Stimulated activated CD4-positive, alpha-beta T cell treated with anti-CD3 and anti-CD28 coated beads, Interleukin-15, amount 100 ng/mL, for 1 hour (primary cell): ENCODE results near the gene KIF27.
"Not testable (repeated sequence)": the region's sequence is repeated elsewhere in the genome, so short reads cannot be mapped to it uniquely, and the experiment has no call there.

Experiments used
- DNase-seq, 2 donors: peaks; one replicate each; pipeline ENCODE4 v3.0.0-alpha.2; 2020; ENCODE audit warnings: low read depth in 1 of 2, low spot score in 1 of 2

The KIF27 gene

GRCh38 chr9:83920927-83921707 lies at the start of gene KIF27:
Gene KIF27, minus strand, starts transcription at chr9:83921432. Its CDS starts 5,841 bp downstream, at chr9:83915591.
- DNase-seq: peak; percentile 88 to 96

- DNase-seq: no peak
Observed at GRCh38 chr9:83969602-83970001, 48.4 kb upstream of the KIF27 start.

GRCh38 chr9:83967073-83967472 lies 45.8 kb upstream of the KIF27 start:
- DNase-seq: no peak

- no peak for DNase-seq
Observed at GRCh38 chr9:83966209-83966582, 45.0 kb upstream of the KIF27 start.

GRCh38 chr9:83965350-83966208 lies 44.3 kb upstream of the KIF27 start:
- no peak for DNase-seq

GRCh38 chr9:83964973-83965349 lies 43.7 kb upstream of the KIF27 start:
- DNase-seq: no peak

- no peak for DNase-seq
Observed at GRCh38 chr9:83962165-83962564, 40.9 kb upstream of the KIF27 start.

GRCh38 chr9:83960991-83961390 lies 39.8 kb upstream of the KIF27 start:
- DNase-seq: no peak

- no peak for DNase-seq
Observed at GRCh38 chr9:83959061-83959460, 37.8 kb upstream of the KIF27 start.

GRCh38 chr9:83957248-83957513 lies 35.9 kb upstream of the KIF27 start:
- DNase-seq: no peak

- DNase-seq: peak; percentile 17 to 38
Observed at GRCh38 chr9:83956436-83957247, 35.4 kb upstream of the KIF27 start.

GRCh38 chr9:83956086-83956435 lies 34.8 kb upstream of the KIF27 start:
- peak; percentile 4 to 9 for DNase-seq

- DNase-seq: not testable (repeated sequence)
Observed at GRCh38 chr9:83948096-83948495, 26.9 kb upstream of the KIF27 start.

- no peak for DNase-seq
Observed at GRCh38 chr9:83940590-83941303, 19.5 kb upstream of the KIF27 start.

GRCh38 chr9:83937861-83938455 lies 16.7 kb upstream of the KIF27 start:
- DNase-seq: no peak

GRCh38 chr9:83936523-83936922 lies 15.3 kb upstream of the KIF27 start:
- no peak for DNase-seq

- DNase-seq: no peak
Observed at GRCh38 chr9:83935276-83935935, 14.2 kb upstream of the KIF27 start.

GRCh38 chr9:83934569-83935275 lies 13.5 kb upstream of the KIF27 start:
- no peak for DNase-seq

GRCh38 chr9:83933790-83934189 lies 12.6 kb upstream of the KIF27 start:
- DNase-seq: no peak

GRCh38 chr9:83932851-83933250 lies 11.6 kb upstream of the KIF27 start:
- DNase-seq: no peak
